ENCODE measurements around the gene CLCN3. TPM values are rescaled to one million over a fixed set of nuclear protein-coding genes. Genes with fewer than 3 reads are reported as not detected.

Gene CLCN3
- total RNA-seq, 1 experiment from 2014 or later, result 38.3 TPM

GRCh38 chr4:169664615-169665014, 44.2 kb downstream of the CLCN3 start:
- H3K27ac ChIP-seq (ENCODE audit: low read length), result peak overlapping the region; percentile 39; the same call in 1 of the 2 replicates
- CTCF ChIA-PET, result no interaction called here
- H3K9me3 ChIP-seq (ENCODE audit: control insufficient read depth, insufficient read depth, low read depth, low read length), result peaks cover 4% of the 10 kb centered on the region; the same call in 1 of the 2 replicates
- DNase-seq (ENCODE audit: low read depth, low spot score) (no peak), ATAC-seq (no peak)
- no peaks in the 10 kb centered on the region for H3K36me3 ChIP-seq (ENCODE audit: control insufficient read depth, insufficient read depth, low read length)
- H3K4me1 ChIP-seq (ENCODE audit: control insufficient read depth, insufficient read depth, low read length), result peaks cover 10% of the 10 kb centered on the region
- POLR2A ChIA-PET, result interaction anchor here (0.6 kb wide), 1 partner anchor 129 kb away, joined by 8 read pairs; no protein-coding TSS in a partner anchor
- intact Hi-C loops (cut with micrococcal nuclease; ENCODE audit: unreplicated experiment) (no loop called here), in situ Hi-C loops (cut with HindIII; ENCODE audit: low pct_unique_long_range_greater_than_20kb, low sequenced_read_pairs) (no loop called here)
- no peaks in the 10 kb centered on the region for H3K27me3 ChIP-seq (ENCODE audit: control insufficient read depth, insufficient read depth, low read length)
- H3K4me3 ChIP-seq (ENCODE audit: low read depth in 2 of 2, low read length in 2 of 2), result no peak overlapping the region
- no TSS peak for BruUV-seq (replicated peaks)
- TF ChIP-seq SIN3A (IDR thresholded peaks at IDR 0.05; ENCODE audit: borderline replicate concordance, insufficient read depth, low read depth, low read length) (no peak), POLR2AphosphoS5 (IDR thresholded peaks at IDR 0.05; ENCODE audit: low read depth, low read length) (no peak), REST (IDR thresholded peaks at IDR 0.05; ENCODE audit: insufficient read depth in 1 of 2, low read depth in 2 of 2, low read length in 1 of 2) (no peak), TCF7L2 (IDR thresholded peaks at IDR 0.05; ENCODE audit: low read depth, low read length) (no peak)
- TF ChIP-seq, protein P1, sequence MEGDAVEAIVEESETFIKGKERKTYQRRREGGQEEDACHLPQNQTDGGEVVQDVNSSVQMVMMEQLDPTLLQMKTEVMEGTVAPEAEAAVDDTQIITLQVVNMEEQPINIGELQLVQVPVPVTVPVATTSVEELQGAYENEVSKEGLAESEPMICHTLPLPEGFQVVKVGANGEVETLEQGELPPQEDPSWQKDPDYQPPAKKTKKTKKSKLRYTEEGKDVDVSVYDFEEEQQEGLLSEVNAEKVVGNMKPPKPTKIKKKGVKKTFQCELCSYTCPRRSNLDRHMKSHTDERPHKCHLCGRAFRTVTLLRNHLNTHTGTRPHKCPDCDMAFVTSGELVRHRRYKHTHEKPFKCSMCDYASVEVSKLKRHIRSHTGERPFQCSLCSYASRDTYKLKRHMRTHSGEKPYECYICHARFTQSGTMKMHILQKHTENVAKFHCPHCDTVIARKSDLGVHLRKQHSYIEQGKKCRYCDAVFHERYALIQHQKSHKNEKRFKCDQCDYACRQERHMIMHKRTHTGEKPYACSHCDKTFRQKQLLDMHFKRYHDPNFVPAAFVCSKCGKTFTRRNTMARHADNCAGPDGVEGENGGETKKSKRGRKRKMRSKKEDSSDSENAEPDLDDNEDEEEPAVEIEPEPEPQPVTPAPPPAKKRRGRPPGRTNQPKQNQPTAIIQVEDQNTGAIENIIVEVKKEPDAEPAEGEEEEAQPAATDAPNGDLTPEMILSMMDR (IDR thresholded peaks at IDR 0.05), result no peak

- CTCF ChIA-PET, result no interaction called here
- POLR2A ChIA-PET, result no interaction called here
- ATAC-seq, result no peak
- Histone ChIP-seq H3K9me3 (ENCODE audit: control insufficient read depth, insufficient read depth, low read depth, low read length) (peaks cover 4% of the 10 kb centered on the region; the same call in 1 of the 2 replicates), H3K27me3 (ENCODE audit: control insufficient read depth, insufficient read depth, low read length) (no peaks in the 10 kb centered on the region), H3K4me1 (ENCODE audit: control insufficient read depth, insufficient read depth, low read length) (peaks cover 10% of the 10 kb centered on the region), H3K27ac (ENCODE audit: low read length) (no peak overlapping the region), H3K36me3 (ENCODE audit: control insufficient read depth, insufficient read depth, low read length) (no peaks in the 10 kb centered on the region), H3K4me3 (ENCODE audit: low read depth in 2 of 2, low read length in 2 of 2) (no peak overlapping the region)
- intact Hi-C loops (cut with micrococcal nuclease; ENCODE audit: unreplicated experiment) (no loop called here), in situ Hi-C loops (cut with HindIII; ENCODE audit: low pct_unique_long_range_greater_than_20kb, low sequenced_read_pairs) (no loop called here)
- BruUV-seq (replicated peaks), result no TSS peak
- TF ChIP-seq POLR2AphosphoS5 (IDR thresholded peaks at IDR 0.05; ENCODE audit: low read depth, low read length), result no peak
- TF ChIP-seq SIN3A (IDR thresholded peaks at IDR 0.05; ENCODE audit: borderline replicate concordance, insufficient read depth, low read depth, low read length), result no peak
- TF ChIP-seq, protein P1 (IDR thresholded peaks at IDR 0.05), result no peak
- no peak for TF ChIP-seq TCF7L2 (IDR thresholded peaks at IDR 0.05; ENCODE audit: low read depth, low read length)
- no peak for TF ChIP-seq REST (IDR thresholded peaks at IDR 0.05; ENCODE audit: insufficient read depth in 1 of 2, low read depth in 2 of 2, low read length in 1 of 2)
- DNase-seq (ENCODE audit: low read depth, low spot score), result no peak
These were observed 44.8 kb downstream of the CLCN3 start for GRCh38 chr4:169665046-169665737.

All from Panc1 (cell line).